Astrocyte (in vitro differentiated cells and primary cell): ENCODE results near the gene PRKG1. TPM values are rescaled to one million over a fixed set of nuclear protein-coding genes. Genes with fewer than 3 reads are reported as not detected.

Experiments used
- DNase-seq: peaks from one replicate; pipeline ENCODE4 v3.0.0-alpha.2; 2010; ENCODE audit warnings: low read depth
- FAIRE-seq: peaks from 2 replicates; lab custom pipeline; 2011; peaks lifted over from hg19 to GRCh38; lab: Jason Lieb, UNC
- H2AFZ ChIP-seq: 2 replicates; pipeline ENCODE4 v1.6.0; 2012; ENCODE audit warnings: low read depth, low read length, inconsistent platforms
- H3K27ac ChIP-seq: 2 replicates; pipeline ENCODE4 v1.5.1; 2011; ENCODE audit warnings: low read depth, low read length, inconsistent platforms
- H3K27me3 ChIP-seq: 2 replicates; pipeline ENCODE4 v1.6.0; 2011; ENCODE audit warnings: low read length, inconsistent platforms; ENCODE audit not compliant: insufficient read depth
- H3K36me3 ChIP-seq: 2 replicates; pipeline ENCODE4 v1.5.1; 2011; ENCODE audit warnings: low read length, inconsistent platforms; ENCODE audit not compliant: insufficient read depth
- H3K4me1 ChIP-seq: 2 replicates; pipeline ENCODE4 v1.5.1; 2011; ENCODE audit warnings: low read length, inconsistent platforms; ENCODE audit not compliant: insufficient read depth
- H3K4me2 ChIP-seq: 2 replicates; pipeline ENCODE4 v1.6.0; 2012; ENCODE audit warnings: low read length, inconsistent platforms
- H3K4me3 ChIP-seq: 2 replicates; pipeline ENCODE4 v1.5.1; 2011; ENCODE audit warnings: low read depth, mild to moderate bottlenecking, low read length, inconsistent platforms; ENCODE audit not compliant: insufficient read depth
- H3K79me2 ChIP-seq: 2 replicates; pipeline ENCODE4 v1.6.0; 2012; ENCODE audit warnings: mild to moderate bottlenecking, low read length, inconsistent platforms; ENCODE audit not compliant: insufficient read depth
- H3K9ac ChIP-seq: 2 replicates; pipeline ENCODE4 v1.6.0; 2012; ENCODE audit warnings: mild to moderate bottlenecking, low read length, inconsistent platforms
- H3K9me3 ChIP-seq: 2 replicates; pipeline ENCODE4 v1.5.1; 2012; ENCODE audit warnings: low read depth, mild to moderate bottlenecking, low read length, inconsistent platforms; ENCODE audit not compliant: insufficient read depth
- H4K20me1 ChIP-seq: 2 replicates; pipeline ENCODE4 v1.6.0; 2012; ENCODE audit warnings: low read length, inconsistent platforms; ENCODE audit not compliant: insufficient read depth
- H3K27ac Mint-ChIP-seq: one replicate; pipeline ENCODE4 v1.8.0; 2021; ENCODE audit warnings: mild to moderate bottlenecking, mixed read lengths; ENCODE audit not compliant: unreplicated experiment
- H3K27me3 Mint-ChIP-seq: one replicate; pipeline ENCODE4 v1.8.0; 2021; ENCODE audit warnings: low read depth, mixed read lengths; ENCODE audit not compliant: unreplicated experiment
- H3K36me3 Mint-ChIP-seq: one replicate; pipeline ENCODE4 v1.8.0; 2021; ENCODE audit warnings: low read depth, mixed read lengths; ENCODE audit not compliant: unreplicated experiment
- H3K4me1 Mint-ChIP-seq: one replicate; pipeline ENCODE4 v1.8.0; 2021; ENCODE audit warnings: low read depth, mixed read lengths; ENCODE audit not compliant: unreplicated experiment
- H3K4me3 Mint-ChIP-seq: one replicate; pipeline ENCODE4 v1.8.0; 2021; ENCODE audit warnings: mild to moderate bottlenecking, moderate library complexity, mixed read lengths; ENCODE audit not compliant: unreplicated experiment
- H3K9me3 Mint-ChIP-seq: one replicate; pipeline ENCODE4 v1.8.0; 2021; ENCODE audit warnings: mild to moderate bottlenecking, mixed read lengths; ENCODE audit not compliant: unreplicated experiment
- EZH2 ChIP-seq: IDR thresholded peaks from 2 replicates; pipeline ENCODE4 v1.6.1; 2012; ENCODE audit warnings: mild to moderate bottlenecking, low read length, inconsistent platforms; ENCODE audit not compliant: insufficient read depth
- total RNA-seq: library from RNA; stranded (reverse); gene quantifications from 2 replicates; pipeline ENCODE4 v1.2.1, GENCODE V29; 2021
- TF ChIP-seq, protein P1 (sequence below): IDR thresholded peaks from 2 replicates; pipeline ENCODE4 v1.5.1; 2011; ENCODE audit warnings: low read depth, mild to moderate bottlenecking, inconsistent platforms, low read length, moderate library complexity; ENCODE audit not compliant: insufficient read depth

PRKG1 gene
- total RNA-seq, 1 donor from 2014 or later: 3.1 TPM

GRCh38 chr10:51241461-51241860 lies 167.2 kb downstream of the PRKG1 start:
- Histone ChIP-seq H3K36me3 (no peaks in the 10 kb centered on the region), H3K9ac (no peak overlapping the region), H2AFZ (no peak overlapping the region), H4K20me1 (no peaks in the 10 kb centered on the region), H3K79me2 (no peaks in the 10 kb centered on the region), H3K4me3 (no peak overlapping the region), H3K4me2 (no peak overlapping the region), H3K27me3 (no peaks in the 10 kb centered on the region), H3K4me1 (peaks cover 6% of the 10 kb centered on the region), H3K9me3 (no peaks in the 10 kb centered on the region), H3K27ac (no peak overlapping the region)
- FAIRE-seq (no peak), DNase-seq (no peak)
- Mint-ChIP-seq H3K27me3 (no peaks in the 10 kb centered on the region), H3K4me1 (peaks cover 12% of the 10 kb centered on the region), H3K36me3 (no peaks in the 10 kb centered on the region), H3K4me3 (no peak overlapping the region), H3K27ac (no peak overlapping the region), H3K9me3 (no peaks in the 10 kb centered on the region)
- TF ChIP-seq EZH2: no peak
- TF ChIP-seq, protein P1, sequence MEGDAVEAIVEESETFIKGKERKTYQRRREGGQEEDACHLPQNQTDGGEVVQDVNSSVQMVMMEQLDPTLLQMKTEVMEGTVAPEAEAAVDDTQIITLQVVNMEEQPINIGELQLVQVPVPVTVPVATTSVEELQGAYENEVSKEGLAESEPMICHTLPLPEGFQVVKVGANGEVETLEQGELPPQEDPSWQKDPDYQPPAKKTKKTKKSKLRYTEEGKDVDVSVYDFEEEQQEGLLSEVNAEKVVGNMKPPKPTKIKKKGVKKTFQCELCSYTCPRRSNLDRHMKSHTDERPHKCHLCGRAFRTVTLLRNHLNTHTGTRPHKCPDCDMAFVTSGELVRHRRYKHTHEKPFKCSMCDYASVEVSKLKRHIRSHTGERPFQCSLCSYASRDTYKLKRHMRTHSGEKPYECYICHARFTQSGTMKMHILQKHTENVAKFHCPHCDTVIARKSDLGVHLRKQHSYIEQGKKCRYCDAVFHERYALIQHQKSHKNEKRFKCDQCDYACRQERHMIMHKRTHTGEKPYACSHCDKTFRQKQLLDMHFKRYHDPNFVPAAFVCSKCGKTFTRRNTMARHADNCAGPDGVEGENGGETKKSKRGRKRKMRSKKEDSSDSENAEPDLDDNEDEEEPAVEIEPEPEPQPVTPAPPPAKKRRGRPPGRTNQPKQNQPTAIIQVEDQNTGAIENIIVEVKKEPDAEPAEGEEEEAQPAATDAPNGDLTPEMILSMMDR: no peak

DNA sequence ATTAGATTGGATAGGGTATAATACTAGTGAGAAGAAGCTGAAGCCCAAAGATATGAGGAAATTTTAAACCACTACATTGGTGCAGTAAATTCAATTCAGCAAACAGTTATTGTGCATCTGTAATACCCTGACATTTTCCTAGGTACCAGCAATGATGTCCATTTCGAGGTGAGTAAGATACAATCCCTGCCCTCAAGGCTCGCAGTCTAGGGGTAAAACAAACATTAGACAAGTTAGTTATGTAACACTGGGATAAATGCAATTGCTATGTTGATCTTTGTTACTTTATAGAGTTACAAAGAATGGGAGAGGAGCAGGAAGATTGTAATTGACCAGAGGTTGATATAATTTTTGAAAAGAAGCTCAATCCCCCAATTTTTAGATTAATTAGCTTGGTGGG lies 168.1 kb downstream of the PRKG1 start:
- H3K27me3 ChIP-seq: no peaks in the 10 kb centered on the region
- H3K9me3 ChIP-seq: no peaks in the 10 kb centered on the region
- FAIRE-seq (no peak), DNase-seq (no peak)
- no peak overlapping the region for H3K9ac ChIP-seq
- no peaks in the 10 kb centered on the region for H3K36me3 ChIP-seq
- H2AFZ ChIP-seq: no peak overlapping the region
- no peaks in the 10 kb centered on the region for H3K79me2 ChIP-seq
- Mint-ChIP-seq H3K36me3 (no peaks in the 10 kb centered on the region), H3K27me3 (no peaks in the 10 kb centered on the region), H3K4me1 (peaks cover 12% of the 10 kb centered on the region), H3K4me3 (no peak overlapping the region), H3K9me3 (no peaks in the 10 kb centered on the region), H3K27ac (no peak overlapping the region)
- H3K4me3 ChIP-seq: no peak overlapping the region
- TF ChIP-seq EZH2: no peak
- TF ChIP-seq, protein P1: no peak
- no peak overlapping the region for H3K4me2 ChIP-seq
- H3K27ac ChIP-seq: no peak overlapping the region
- H4K20me1 ChIP-seq: no peaks in the 10 kb centered on the region
- H3K4me1 ChIP-seq: peaks cover 6% of the 10 kb centered on the region

- H2AFZ ChIP-seq: no peak overlapping the region
- H3K27me3 Mint-ChIP-seq: no peaks in the 10 kb centered on the region
- no peak overlapping the region for H3K27ac Mint-ChIP-seq
- no peaks in the 10 kb centered on the region for H3K9me3 ChIP-seq
- H3K4me3 Mint-ChIP-seq: no peak overlapping the region
- FAIRE-seq (no peak), DNase-seq (peak; percentile 12)
- peak overlapping the region; percentile 56 for H3K27ac ChIP-seq
- no peaks in the 10 kb centered on the region for H3K36me3 ChIP-seq
- TF ChIP-seq EZH2: no peak
- TF ChIP-seq, protein P1: no peak
- peaks cover 12% of the 10 kb centered on the region for H3K4me1 Mint-ChIP-seq
- H3K9ac ChIP-seq: peak overlapping the region; percentile 10
- no peaks in the 10 kb centered on the region for H3K79me2 ChIP-seq
- no peaks in the 10 kb centered on the region for H3K9me3 Mint-ChIP-seq
- H3K4me1 ChIP-seq: peaks cover 6% of the 10 kb centered on the region
- H4K20me1 ChIP-seq: no peaks in the 10 kb centered on the region
- no peak overlapping the region for H3K4me3 ChIP-seq
- H3K27me3 ChIP-seq: no peaks in the 10 kb centered on the region
- no peaks in the 10 kb centered on the region for H3K36me3 Mint-ChIP-seq
- H3K4me2 ChIP-seq: peak overlapping the region; percentile 48
These were observed 170.0 kb downstream of the PRKG1 start for GRCh38 chr10:51244309-51244708.
